ENCODE results near the gene PXT1.
A peak's percentile ranks its signal among the peaks of the same experiment; 100 is the strongest.

The PXT1 gene

GRCh38 chr6:36343109-36343680 is 99.5 kb downstream of the PXT1 start:
- DNase-seq: no peak

DNA sequence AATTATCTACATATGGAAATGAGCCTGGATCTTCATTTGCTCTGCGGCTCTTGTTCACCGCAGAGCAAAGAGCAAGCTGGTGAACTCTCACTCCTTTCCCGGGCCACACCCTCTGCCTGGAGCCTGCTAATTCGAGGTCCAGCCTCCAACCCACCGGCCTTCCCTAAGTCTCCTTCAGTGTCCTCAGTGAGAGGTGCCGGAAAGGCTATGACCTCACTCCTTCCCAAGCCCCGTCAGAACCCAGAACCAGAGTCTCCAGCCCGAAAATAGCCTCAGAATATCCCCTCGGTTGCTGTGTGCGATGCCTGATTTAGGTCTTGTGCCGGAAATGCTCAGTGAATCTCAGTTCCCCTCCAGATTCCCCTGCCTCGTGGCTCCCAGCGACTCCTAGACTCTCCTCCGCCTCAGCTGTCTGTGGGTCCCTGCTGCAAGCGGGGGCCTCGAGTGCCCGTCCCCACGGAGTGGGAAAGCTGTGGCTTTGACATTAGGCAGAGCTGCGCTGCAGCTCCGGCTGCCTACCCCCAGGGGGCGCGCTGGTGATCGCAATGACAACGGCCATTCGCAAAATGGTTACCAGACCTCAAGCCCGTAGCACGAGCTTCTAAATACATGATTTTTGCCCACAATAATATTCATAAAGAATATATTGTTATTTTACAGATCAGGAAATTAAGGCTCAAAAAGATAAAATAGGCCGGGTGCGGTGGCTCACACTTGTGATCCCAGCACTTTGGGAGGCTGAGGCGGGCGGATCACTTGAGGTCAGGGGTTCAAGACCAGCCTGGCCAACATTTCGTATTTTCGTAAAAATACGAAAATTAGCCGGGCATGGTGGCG is 101.8 kb downstream of the PXT1 start:
- peak; percentile 20 for DNase-seq
